Activated T-cell treated with anti-CD3 and anti-CD28 coated beads, Interleukin-2, amount 50 U/mL, for 1 hour (primary cell): Measurements from ENCODE around the gene FBXO40.

ENCODE experiments used
- DNase-seq: peaks from one replicate; pipeline ENCODE4 v3.0.0-alpha.2; 2020

FBXO40 gene

DNA sequence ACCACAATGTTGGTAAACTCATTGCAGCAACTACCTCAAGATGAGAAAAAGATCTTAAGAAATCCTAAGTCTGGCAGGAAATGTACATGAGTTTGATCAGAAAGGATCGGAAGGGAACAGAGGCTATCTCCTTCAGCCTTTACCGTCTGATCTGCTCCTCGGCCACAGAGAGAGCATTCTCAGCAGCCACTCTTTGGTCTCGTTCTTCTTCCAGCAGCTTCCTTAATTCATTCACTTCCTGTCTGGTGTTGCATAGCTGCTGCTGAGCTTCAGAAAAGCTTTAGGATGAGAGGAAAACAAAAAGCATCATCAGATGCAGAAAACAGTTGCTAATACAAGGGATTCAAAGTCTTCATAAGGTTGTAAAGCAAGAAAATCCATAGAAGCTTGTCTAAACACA, 74.2 kb downstream of the FBXO40 start:
- DNase-seq = no peak

DNA sequence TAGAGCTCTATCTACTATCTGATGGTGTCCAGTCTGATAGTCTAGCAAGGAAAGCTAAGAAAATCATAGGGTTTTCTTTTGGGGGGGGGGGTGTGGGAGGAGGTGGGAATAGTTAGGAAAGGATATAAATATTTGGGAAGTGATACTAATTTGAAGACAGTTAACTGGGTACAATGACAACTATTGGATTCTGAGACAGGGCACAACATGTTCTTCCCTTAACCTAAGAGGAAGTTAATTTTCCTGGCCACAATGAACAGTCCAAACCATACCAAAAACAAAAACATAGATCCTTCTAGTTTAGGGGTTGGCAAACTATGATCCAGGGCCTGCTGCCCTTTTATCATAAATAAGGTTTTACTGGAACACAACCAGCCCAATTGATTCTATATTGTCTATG, 77.5 kb downstream of the FBXO40 start:
- no peak for DNase-seq

DNA sequence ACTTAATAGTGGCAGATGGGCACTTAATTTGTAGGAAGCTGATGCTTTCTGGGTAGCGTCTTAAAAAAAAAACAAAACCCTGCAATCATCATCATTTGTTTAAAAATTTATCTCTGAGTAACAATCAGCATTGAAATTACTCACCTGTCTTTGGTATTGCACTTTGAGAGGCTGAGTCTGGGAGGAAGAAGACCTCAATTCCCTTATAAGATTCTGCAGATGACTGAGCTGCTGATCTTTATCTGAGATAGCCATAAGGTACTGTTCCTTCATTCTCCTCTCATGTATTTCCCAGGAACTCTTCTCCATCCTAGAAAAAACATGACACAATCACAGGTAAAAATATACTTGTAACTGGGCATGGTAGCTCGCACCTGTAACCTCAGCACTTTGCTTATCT, 84.0 kb downstream of the FBXO40 start:
- no peak for DNase-seq
